Activated effector memory CD4-positive, alpha-beta T cell treated with anti-CD3 and anti-CD28 coated beads, Interleukin-2, amount 50 U/mL, for 16 hours (primary cell): ENCODE measurements around the gene GOLGA6B.
"Not testable (repeated sequence)": the region's sequence is repeated elsewhere in the genome, so short reads cannot be mapped to it uniquely, and the experiment has no call there.

Experiments used
- DNase-seq: peaks from one replicate; pipeline ENCODE4 v3.0.0-alpha.2; 2020

GOLGA6B gene

GRCh38 chr15:72669803-72670202 is 15.3 kb downstream of the GOLGA6B start:
- not testable (repeated sequence) for DNase-seq

- peak; percentile 89 for DNase-seq
Measured at GRCh38 chr15:72670656-72671352, 16.3 kb downstream of the GOLGA6B start.

GRCh38 chr15:72671525-72671924 is 17.0 kb downstream of the GOLGA6B start:
- no peak for DNase-seq

DNA sequence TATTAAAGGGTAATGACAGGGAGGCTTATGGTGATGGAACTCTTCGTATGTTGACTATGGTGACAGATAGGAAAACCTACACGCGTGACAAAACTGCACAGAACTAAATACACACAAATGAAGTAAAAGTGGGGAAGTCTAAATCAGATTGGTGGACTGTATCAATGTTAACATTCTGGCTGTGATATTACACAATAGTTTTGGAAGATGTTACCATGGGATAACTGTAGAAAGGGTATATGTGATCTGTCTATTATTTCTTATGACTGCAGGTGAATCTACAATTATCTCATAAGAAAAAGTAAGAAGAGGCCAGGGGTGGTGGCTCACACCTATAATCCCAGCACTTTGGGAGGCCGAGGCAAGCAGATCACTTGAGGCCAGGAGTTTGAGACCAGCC is 22.3 kb downstream of the GOLGA6B start:
- no peak for DNase-seq

GRCh38 chr15:72680931-72681330 is 26.4 kb downstream of the GOLGA6B start:
- no peak for DNase-seq

DNA sequence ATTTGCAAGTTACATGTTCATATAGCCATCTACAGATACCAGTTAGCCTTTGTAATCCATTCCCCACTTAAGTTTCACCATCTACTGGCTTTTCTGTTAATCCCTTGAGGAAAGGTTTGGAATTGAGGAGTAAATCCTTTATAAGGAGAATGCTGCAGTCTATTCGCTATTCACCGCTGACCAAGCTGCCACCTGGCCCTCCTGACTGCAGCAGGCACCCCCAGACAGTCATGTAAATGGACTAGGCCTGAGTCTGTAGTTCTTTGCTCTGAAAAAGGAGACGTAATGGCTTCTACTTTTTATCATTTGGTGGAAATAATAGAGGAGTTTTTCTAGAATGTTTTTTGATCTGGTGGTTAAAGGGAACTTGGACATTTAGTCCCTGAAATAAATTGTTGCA is 28.3 kb downstream of the GOLGA6B start:
- DNase-seq: no peak

DNA sequence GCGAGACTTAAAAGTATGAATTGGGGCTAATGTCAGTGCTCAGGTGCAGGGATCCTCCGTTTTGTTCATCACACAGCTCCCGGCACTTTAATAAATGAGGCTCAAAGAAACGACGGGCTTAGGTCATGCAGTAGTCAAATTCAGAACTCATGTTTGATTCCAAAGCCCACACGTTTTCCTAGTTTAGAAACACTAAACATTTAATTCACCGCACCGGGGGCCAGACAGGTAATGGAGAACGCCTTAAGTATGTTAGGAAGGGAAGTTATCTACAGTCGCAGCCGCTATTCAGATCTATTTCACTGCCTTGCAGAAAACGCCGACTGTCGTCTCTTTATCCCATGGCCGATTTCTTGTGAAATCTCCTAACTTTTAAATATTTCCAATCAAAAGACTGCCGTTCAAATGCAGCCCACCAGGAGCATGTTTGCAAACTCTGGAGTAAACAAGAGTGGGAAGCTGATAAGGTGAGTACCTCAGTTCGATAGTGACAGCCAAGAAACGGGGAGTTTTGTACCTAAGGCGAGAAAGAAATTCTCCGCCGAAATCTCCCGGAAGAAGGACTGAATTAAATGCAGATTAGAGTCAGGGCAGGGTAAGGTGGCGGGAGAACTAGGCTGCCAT is 30.9 kb downstream of the GOLGA6B start:
- no peak for DNase-seq

GRCh38 chr15:72685925-72686794 is 31.7 kb downstream of the GOLGA6B start, which contains the start of the genes BBS4 and HIGD2B:
Gene BBS4, plus strand, starts transcription at chr15:72686207. Its CDS starts 21 bp downstream, at chr15:72686228.
Gene HIGD2B, minus strand, starts transcription at chr15:72686182. Its CDS starts 9,808 bp downstream, at chr15:72676374.
- peak; percentile 95 for DNase-seq

- DNase-seq: no peak
Measured at GRCh38 chr15:72688697-72689096, 34.2 kb downstream of the GOLGA6B start.

DNA sequence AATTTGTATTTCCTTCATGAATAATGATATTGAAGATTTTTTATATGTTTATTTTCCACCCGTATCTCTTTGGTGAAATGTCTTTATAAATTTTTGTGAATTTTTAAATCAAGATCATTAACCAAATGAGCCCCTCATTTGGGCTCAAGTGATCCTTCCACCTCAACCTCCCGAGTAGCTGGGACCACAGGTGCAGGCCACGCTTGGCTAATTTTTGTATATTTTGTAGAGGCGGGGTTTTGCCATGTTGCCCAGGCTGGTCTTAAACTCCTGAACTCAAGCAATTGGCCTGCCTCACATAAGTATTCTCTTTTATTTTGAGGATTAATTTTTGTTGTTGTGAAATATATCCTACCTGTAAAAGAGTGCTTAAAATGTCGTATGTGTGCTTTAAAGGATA is 36.4 kb downstream of the GOLGA6B start:
- DNase-seq: no peak

DNA sequence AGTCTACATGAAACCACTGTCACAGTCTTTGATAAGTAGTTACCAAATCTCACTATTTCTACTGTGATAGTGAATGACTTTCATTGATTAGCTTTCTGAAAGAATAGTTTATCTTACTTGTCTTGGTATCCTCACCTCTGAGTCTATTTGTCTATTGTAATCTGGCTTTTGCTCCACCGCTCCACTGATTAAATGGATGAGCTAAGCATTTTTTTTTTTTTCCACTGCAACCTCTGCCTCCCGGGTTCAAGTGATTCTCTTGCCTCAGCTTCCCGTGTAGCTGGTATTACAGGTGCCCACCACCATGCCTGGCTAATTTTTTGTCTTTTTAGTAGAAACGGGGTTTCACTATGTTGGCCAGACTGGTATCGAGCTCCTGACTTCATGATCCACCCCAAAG is 44.4 kb downstream of the GOLGA6B start:
- DNase-seq: no peak

DNA sequence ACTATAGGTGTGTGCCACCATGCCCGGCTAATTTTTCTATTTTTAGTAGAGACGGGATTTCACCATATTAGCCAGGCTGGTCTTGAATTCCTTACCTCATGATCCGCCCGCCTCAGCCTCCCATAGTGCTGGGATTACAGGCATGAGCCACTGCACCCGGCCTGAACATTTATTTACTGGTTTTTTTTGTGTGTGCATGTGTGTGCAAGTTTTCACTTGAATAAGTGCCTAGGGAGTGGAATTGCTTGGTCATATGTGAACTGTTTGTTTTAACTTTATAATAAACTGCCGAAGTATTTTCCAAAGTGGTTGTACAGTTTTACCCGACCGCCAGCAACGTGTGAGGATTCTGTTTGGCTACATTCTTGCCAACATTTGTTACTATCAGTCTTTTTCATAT is 45.6 kb downstream of the GOLGA6B start:
- DNase-seq: no peak

DNA sequence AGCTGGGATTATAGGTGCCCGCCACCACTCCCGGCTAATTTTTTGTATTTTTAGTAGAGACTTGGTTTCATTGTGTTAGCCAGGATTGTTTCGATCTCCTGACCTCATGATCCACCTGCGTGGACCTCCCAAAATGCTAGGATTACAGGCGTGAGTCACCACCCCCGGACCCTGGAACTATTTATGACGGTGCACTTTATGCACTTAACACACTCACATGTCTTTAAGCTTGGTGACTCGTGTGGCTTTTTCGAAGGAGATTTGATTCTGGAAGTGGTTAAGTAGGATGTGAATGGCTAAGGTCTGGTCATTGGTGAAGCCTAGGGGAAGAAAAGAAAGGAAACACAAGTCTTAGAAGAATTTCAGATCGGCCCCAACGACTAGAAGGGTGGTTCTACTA is 51.8 kb downstream of the GOLGA6B start:
- no peak for DNase-seq

DNA sequence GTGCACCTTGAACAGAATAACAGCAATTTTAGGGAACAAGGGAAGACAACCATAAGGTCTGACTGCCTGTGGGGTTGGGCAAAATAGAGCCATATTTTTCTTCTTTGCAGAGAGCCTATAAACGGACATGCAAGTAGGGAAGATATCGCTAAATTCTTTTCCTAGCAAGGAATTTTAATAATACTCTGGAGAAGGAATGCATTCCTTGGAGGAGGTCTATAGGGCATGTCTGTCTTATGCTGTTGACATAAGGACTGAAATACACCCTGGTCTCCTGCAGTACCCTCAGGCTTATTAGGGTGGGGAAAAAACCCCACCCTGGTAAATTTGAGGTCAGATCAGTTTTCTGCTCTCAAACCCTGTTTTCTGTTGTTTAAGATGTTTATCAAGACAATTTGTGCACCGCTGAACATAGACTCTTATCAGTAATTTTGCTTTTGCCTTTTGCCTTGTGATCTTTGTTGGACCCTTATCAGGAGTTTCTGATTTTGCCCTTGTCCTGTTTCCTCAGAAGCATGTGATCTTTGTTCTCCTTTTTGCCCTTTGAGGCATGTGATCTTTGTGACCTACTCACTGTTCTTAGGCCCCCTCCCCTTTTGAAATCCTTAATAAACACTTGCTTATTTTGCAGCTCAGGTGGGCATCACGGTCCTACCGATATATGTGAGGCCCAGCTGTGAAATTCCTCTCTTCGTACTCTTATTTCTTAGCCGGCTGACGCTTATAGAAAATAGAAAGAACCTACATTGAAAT is 54.2 kb downstream of the GOLGA6B start:
- DNase-seq: not testable (repeated sequence)
